Thyroid gland (tissue), 4 donors: Measurements from ENCODE around the gene AMBP. TPM values are rescaled to one million over a fixed set of nuclear protein-coding genes. Genes with fewer than 3 reads are reported as not detected.
A peak's percentile ranks its signal among the peaks of the same experiment; 100 is the strongest.

Source experiments
- DNase-seq, 2 donors: peaks; one replicate each; pipeline ENCODE4 v3.0.0-alpha.2; 2019
- H3K27ac ChIP-seq, 3 donors: fragments of 200-600 bp; sonication (generic); 1 replicate in 2 of 3; 2 replicates in 1 of 3; pipeline ENCODE4 v1.5.1; 2016 to 2019; ENCODE audit warnings: mild to moderate bottlenecking in 1 of 3, moderate library complexity in 1 of 3
- H3K27me3 ChIP-seq: fragments of 200-600 bp; sonication (generic); one replicate; pipeline ENCODE4 v1.5.1; 2019
- H3K36me3 ChIP-seq, 2 donors: fragments of 200-600 bp; sonication (generic); one replicate each; pipeline ENCODE4 v1.5.1; 2016 to 2019
- H3K4me1 ChIP-seq, 2 donors: fragments of 200-600 bp; sonication (generic); one replicate each; pipeline ENCODE4 v1.5.1; 2017 to 2019
- H3K4me3 ChIP-seq, 3 donors: fragments of 200-600 bp; sonication (generic); replicated peaks in 1 of 3; 1 replicate in 2 of 3; 2 replicates in 1 of 3; pipeline ENCODE4 v1.5.1; 2016; ENCODE audit warnings: mild to moderate bottlenecking in 1 of 3
- H3K9me3 ChIP-seq: fragments of 200-600 bp; sonication (generic); one replicate; pipeline ENCODE4 v1.5.1; 2017
- POLR2A ChIP-seq, 2 donors: fragments of 450-650 bp; IDR thresholded peaks; one replicate each; pipeline ENCODE4 v1.6.1; 2017; ENCODE audit warnings: antibody characterized with exemption in 2 of 2, mild to moderate bottlenecking in 2 of 2, moderate library complexity in 1 of 2
- WGBS, 2 donors: methylation state at CpG; one replicate each; pipeline ENCODE4 v1.1.5; 2017; 5-methylcytosine and 5-hydroxymethylcytosine counted together
- intact Hi-C: fragments of 100-400 bp; cut with DNase I; formaldehyde crosslinking; loops from one replicate; pipeline ENCODE4 v1.15.1; 2023
- total RNA-seq, 4 donors: library from RNA; depleted of rRNA; stranded (reverse); fragments of >200 nt; gene quantifications; one replicate each; pipeline ENCODE4 v1.2.3, GENCODE V29; 2016
- TF ChIP-seq, protein P1 (sequence below), 6 experiments: fragments of 200-600 bp in 3 of 6; fragments of 450-650 bp in 3 of 6; sonication (generic) in 3 of 6; IDR thresholded peaks; one replicate each; pipeline ENCODE4 v1.5.1; 2016 to 2019; ENCODE audit warnings: antibody characterized with exemption in 6 of 6, mild to moderate bottlenecking in 2 of 6, inconsistent platforms in 1 of 6, moderate library complexity in 1 of 6

The AMBP gene
- total RNA-seq, 4 donors from 2014 or later, result 0.83 to 4.2 (median 2.1) TPM; not detected in 1

- Histone ChIP-seq H3K27ac (no peak overlapping the region), H3K36me3 (no peaks in the 10 kb centered on the region), H3K4me1 (peaks cover 13 to 22% of the 10 kb centered on the region in 2 donors), H3K4me3 (no peak overlapping the region), H3K9me3 (no peaks in the 10 kb centered on the region), H3K27me3 (no peaks in the 10 kb centered on the region)
- intact Hi-C loops, result no loop called here
- no peak for DNase-seq
- TF ChIP-seq, protein P1, sequence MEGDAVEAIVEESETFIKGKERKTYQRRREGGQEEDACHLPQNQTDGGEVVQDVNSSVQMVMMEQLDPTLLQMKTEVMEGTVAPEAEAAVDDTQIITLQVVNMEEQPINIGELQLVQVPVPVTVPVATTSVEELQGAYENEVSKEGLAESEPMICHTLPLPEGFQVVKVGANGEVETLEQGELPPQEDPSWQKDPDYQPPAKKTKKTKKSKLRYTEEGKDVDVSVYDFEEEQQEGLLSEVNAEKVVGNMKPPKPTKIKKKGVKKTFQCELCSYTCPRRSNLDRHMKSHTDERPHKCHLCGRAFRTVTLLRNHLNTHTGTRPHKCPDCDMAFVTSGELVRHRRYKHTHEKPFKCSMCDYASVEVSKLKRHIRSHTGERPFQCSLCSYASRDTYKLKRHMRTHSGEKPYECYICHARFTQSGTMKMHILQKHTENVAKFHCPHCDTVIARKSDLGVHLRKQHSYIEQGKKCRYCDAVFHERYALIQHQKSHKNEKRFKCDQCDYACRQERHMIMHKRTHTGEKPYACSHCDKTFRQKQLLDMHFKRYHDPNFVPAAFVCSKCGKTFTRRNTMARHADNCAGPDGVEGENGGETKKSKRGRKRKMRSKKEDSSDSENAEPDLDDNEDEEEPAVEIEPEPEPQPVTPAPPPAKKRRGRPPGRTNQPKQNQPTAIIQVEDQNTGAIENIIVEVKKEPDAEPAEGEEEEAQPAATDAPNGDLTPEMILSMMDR (IDR thresholded peaks at IDR 0.05), result no peak
- no peak for TF ChIP-seq POLR2A (IDR thresholded peaks at IDR 0.05)
Observed at GRCh38 chr9:114102484-114102883, 24.4 kb upstream of the AMBP start.

DNA sequence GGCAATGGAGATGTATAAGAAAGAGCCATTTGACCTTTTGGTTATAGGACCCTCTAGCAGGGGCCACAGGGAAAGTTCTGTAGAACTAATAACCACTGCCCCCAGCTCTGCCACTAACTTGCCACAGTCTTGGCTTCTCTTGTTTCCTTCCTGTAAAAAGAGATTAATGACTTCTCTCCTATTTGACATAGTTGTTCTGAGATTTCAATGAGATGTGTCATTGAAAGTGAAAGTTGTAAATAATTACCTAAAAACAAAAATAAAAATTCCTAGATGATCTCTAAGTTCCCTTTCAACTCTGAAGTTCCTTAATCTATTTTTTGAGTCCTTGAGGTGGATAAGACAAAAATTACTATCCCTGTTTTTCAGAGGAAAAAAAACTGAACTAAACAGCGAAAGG lies 22.4 kb upstream of the AMBP start:
- intact Hi-C loops, result no loop called here
- H3K27ac ChIP-seq, result peak overlapping the region in 2 of 3 donors; percentile 72 to 88
- no peak overlapping the region for H3K4me3 ChIP-seq
- TF ChIP-seq POLR2A (IDR thresholded peaks at IDR 0.05), result no peak
- TF ChIP-seq, protein P1 (IDR thresholded peaks at IDR 0.05), result no peak
- no peak for DNase-seq
- 89 to 92% methylated on average over 1 of the region's 1 CpG for WGBS, 2 donors
- no peaks in the 10 kb centered on the region for H3K27me3 ChIP-seq
- no peaks in the 10 kb centered on the region for H3K9me3 ChIP-seq
- peaks cover 14 to 22% of the 10 kb centered on the region in 2 donors for H3K4me1 ChIP-seq
- no peaks in the 10 kb centered on the region for H3K36me3 ChIP-seq

- intact Hi-C loops, result no loop called here
- peaks cover 0 to 4% of the 10 kb centered on the region in 2 donors for H3K36me3 ChIP-seq
- peak overlapping the region; percentile 72 to 95 (median 88) for H3K27ac ChIP-seq
Observed at GRCh38 chr9:114099669-114100270, 21.7 kb upstream of the AMBP start.

DNA sequence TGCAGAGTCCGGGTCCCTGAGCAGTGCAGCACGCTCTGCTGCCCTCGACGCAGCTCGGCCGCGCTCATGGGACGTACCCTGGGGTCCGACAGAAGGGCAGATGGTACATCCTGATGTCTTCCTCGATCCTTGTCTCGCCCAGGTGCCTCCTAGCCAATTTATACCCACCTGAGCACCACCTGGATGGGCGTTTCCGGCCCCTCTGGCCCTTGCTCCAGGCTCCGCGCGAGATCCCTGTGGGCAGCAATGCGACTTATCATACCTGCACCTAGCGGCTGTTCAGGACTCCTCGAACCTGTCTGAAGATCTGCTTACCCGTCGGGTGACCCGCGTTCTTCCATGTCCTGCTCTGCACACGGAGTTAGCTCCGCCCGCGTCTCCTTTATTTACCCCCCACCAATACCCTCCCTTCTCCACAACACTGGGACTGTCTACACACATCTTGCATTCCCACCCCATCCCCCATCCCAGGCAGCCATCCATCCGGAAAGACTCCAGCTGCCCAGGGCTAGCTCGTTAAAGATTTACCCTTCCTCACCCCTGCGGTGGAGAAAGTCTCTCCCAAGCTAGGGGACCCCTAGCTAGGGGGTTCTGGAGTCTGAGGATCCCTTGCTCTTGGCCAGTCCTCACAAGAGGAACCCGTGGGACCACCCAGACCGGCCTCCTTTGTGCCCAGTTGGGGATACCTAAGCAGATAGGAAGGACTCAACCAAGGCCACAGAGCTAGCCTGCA lies 21.0 kb upstream of the AMBP start, which contains the start of gene KIF12:
KIF12 (minus strand) TSS at position 357 of the 733 bp plus-strand sequence; CDS start at position 341, 16 bp downstream.
- peak; percentile 82 to 92 for DNase-seq
- Histone ChIP-seq H3K27ac (peak within 1 kb of the TSS; percentile 72 to 95 (median 88)), H3K4me3 (peak within 1 kb of the TSS in 2 of 3 donors; percentile 37 to 41), H3K36me3 (peaks cover 0 to 4% of the 10 kb centered on the region in 2 donors), H3K9me3 (no peaks in the 10 kb centered on the region), H3K4me1 (peaks cover 7 to 16% of the 10 kb centered on the region in 2 donors), H3K27me3 (no peaks in the 10 kb centered on the region)
- intact Hi-C loops, result no loop called here
- TF ChIP-seq, protein P1 (IDR thresholded peaks at IDR 0.05), result peak in 1 of 6 experiments; percentile 8
- no peak for TF ChIP-seq POLR2A (IDR thresholded peaks at IDR 0.05)
- WGBS, 2 donors, result 10 to 25% methylated on average over 15 to 32 of the region's 32 CpGs

More at GRCh38 chr9:114099669-114100270, 21.7 kb upstream of the AMBP start:
- no peaks in the 10 kb centered on the region for H3K27me3 ChIP-seq
- WGBS, 2 donors, result 50 to 65% methylated on average over 2 of the region's 2 CpGs
- no peaks in the 10 kb centered on the region for H3K9me3 ChIP-seq
- H3K4me1 ChIP-seq, result peaks cover 10 to 20% of the 10 kb centered on the region in 2 donors
- DNase-seq, result no peak
- no peak overlapping the region for H3K4me3 ChIP-seq
- no peak for TF ChIP-seq POLR2A (IDR thresholded peaks at IDR 0.05)
- TF ChIP-seq, protein P1 (IDR thresholded peaks at IDR 0.05), result no peak
